GM12891 (cell line): Measurements from ENCODE around the gene SLC22A23.

ENCODE experiments used
- POLR2A ChIP-seq: IDR thresholded peaks from 2 replicates; pipeline ENCODE4 v1.6.1; 2011; ENCODE audit warnings: low read depth, low read length, control low read depth
- SPI1 ChIP-seq: IDR thresholded peaks from 2 replicates; pipeline ENCODE4 v1.6.1; 2011; ENCODE audit warnings: low read depth, low read length, control low read depth

- no peak for TF ChIP-seq SPI1
- TF ChIP-seq POLR2A = no peak
Measured at GRCh38 chr6:3397229-3398164, 59.4 kb downstream of the SLC22A23 start.
